HG02884 (cell line): ENCODE results near the gene SENP7.
"Not testable (repeated sequence)": the region's sequence is repeated elsewhere in the genome, so short reads cannot be mapped to it uniquely, and the experiment has no call there.

ENCODE experiments used
- ATAC-seq: cut with Tn5 transposase; IDR thresholded peaks from one replicate; pipeline ENCODE4 v1.9.1; 2021; ENCODE audit warnings: mild to moderate bottlenecking, moderate library complexity; ENCODE audit not compliant: unreplicated experiment

SENP7 gene

GRCh38 chr3:101527441-101527840, 14.4 kb upstream of the SENP7 start:
- ATAC-seq, result no peak

DNA sequence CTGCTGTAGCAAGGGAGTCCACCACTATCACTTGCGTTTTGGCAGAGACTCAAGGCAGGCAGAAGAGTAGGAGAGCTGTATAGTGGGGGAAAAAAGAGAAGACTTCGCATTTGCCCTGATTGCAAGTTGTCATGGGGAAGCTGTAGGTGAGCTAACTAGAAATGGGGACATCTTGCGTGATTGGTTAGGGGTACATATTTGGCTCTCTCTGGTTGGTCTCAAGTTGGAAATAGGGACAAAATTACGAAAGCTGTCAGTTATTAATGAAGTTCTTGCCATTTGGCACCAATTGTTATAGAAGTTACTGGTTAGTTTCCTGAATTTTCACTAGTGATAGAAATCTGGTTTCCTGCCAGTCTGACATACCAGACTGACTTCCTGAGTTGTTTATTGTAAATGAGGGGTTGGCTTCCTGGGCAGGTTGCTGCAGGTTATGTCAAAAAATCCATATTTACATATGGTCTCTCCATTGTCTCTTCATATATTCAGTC, 8.2 kb upstream of the SENP7 start:
- no peak for ATAC-seq

DNA sequence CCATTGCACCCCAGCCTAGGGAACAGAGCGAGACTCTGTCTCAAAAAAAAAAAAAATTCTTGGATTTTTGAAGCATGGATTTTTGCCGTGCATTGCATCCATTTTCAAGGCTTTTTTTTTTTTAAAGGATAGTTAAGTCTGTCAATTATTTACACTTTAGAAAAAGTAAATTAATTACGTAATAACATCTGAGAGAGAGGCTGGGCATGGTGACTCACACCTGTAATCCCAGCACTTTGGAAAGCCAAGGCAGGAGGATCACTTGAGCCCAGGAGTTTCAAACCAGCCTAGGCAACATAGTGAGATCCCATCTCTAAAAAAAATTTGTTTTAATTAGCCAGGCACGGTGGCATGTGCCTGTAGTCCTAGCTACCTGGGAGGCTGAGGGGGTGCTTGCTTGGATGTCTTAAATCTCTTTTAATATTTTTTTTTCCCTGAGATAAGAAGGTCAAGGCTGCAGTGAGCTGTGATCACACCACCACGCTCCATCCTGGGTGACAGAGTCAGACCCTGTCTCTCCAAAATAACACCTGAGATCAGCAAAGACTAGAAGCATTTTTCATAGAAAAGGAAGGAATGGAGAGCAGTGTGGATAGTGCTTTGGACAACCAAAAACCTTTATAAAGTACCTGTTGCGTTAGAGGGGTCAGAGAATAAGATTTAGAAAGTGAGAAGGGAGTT, 6.8 kb upstream of the SENP7 start:
- no peak for ATAC-seq

GRCh38 chr3:101518421-101518871, 5.4 kb upstream of the SENP7 start:
- peak; percentile 97 for ATAC-seq

DNA sequence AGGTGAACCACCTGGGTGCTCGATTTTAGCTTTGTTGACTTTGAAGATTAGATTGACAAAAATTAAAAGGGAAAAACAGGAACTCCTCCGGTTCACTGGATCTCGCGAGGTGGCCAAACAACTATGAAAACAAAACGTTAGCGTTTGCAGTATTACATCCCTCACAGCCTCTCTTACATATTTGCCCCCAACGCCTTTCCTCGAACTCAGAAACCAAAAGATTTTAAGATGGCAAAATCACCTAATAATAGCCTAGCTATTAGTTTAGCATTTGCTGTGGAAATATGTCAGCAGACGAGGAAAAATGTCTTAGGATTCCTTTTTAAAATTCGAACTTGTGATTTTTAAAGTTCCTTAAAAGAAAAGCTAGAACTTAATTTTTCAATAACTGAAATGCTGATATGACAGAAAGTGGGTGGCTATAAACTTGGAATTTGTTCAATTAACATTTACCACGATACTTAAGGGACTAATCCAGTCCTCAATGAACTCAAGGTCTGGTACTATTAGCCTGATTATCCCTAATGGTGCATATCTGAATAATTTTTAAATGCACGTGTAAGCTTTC, 491 bp upstream of the SENP7 start:
- ATAC-seq, result peak; percentile 32

DNA sequence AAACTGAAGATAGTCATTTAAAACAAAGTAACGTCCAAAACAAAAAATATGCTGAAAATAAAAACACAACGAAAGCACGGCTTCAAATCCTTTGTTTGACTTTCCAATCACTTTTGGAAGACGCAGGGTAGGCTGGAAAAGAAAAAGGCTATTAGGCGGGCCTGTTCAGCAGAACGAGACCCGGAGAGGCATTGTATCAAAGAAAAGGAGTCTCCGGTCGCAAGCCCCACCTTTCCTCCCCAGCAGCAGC, 691 bp downstream of the SENP7 start:
- peak; percentile 44 for ATAC-seq

GRCh38 chr3:101509811-101510210, 3.2 kb downstream of the SENP7 start:
- no peak for ATAC-seq

DNA sequence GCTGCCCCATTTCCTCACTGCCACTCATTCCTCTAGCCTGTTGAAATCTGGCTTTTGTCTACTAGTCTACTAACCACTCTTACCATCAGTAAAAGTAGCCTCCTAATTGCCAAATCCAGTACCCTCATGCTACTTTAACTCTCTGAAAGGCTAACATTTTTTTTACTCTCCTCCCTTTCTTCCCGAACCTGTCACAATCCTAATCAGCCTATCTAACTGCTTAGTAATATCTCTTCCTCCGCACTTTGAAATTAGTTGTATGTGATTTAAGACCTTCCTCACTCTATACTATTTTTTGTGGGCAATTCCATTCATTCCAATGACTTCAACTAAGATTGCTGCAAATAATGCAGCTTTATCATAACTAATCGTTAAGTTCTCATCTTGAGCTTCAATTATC, 3.7 kb downstream of the SENP7 start:
- no peak for ATAC-seq

GRCh38 chr3:101501783-101502182, 11.2 kb downstream of the SENP7 start:
- no peak for ATAC-seq

GRCh38 chr3:101500208-101500607, 12.8 kb downstream of the SENP7 start:
- ATAC-seq, result no peak

- ATAC-seq, result no peak
Observed at GRCh38 chr3:101497803-101498202, 15.2 kb downstream of the SENP7 start.

GRCh38 chr3:101495552-101495951, 17.5 kb downstream of the SENP7 start:
- no peak for ATAC-seq

- ATAC-seq, result no peak
Observed at GRCh38 chr3:101484805-101485620, 28.0 kb downstream of the SENP7 start.

GRCh38 chr3:101478980-101479379, 34.0 kb downstream of the SENP7 start:
- ATAC-seq, result no peak

DNA sequence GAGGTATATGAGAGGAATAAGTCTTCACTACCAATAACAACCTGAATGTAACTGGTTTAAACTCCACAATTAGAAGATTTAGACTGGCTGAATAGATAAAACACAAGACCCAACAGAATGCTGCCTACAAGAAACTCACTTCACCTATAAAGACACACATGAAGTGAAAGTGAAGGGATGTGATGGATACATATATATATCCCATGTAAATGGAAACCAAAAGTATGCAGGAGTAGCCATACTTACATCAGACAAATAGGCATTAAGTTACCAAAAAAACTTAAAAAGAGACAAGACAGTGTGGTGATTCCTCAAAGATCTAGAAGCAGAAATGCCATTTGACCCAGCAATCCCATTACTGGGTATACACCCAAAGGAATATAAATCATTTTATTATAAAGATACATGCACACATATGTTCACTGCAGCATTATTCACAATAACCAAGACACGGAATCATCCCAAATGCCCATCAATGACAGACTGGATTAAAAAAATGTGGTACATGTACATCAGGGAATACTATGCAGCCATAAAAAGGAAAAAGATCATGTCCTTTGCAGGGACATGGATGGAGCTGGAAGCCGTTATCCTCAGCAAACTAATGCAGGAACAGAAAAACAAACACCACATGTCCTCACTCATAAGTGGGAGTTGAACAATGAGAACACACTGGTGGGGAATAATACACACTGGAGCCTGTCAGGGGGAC, 38.0 kb downstream of the SENP7 start:
- ATAC-seq, result not testable (repeated sequence)

- ATAC-seq, result not testable (repeated sequence)
Observed at GRCh38 chr3:101468676-101469075, 44.3 kb downstream of the SENP7 start.

DNA sequence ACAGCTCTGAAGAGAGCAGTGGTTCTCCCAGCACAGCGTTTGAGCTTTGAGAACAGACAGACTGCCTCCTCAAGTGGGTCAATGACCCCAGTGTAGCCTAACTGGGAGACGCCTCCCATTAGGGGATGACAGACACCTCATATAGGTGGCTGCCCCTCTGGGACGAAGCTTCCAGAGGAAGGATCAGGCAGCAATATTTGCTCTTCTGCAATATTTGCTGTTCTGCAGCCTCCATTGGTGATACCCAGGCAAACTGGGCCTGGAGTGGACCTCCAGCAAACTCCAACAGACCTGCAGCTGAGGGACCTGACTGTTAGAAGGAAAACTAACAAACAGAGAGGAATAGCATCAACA, 45.7 kb downstream of the SENP7 start:
- ATAC-seq, result not testable (repeated sequence)

- no peak for ATAC-seq
Observed at GRCh38 chr3:101466465-101467309, 46.3 kb downstream of the SENP7 start.

DNA sequence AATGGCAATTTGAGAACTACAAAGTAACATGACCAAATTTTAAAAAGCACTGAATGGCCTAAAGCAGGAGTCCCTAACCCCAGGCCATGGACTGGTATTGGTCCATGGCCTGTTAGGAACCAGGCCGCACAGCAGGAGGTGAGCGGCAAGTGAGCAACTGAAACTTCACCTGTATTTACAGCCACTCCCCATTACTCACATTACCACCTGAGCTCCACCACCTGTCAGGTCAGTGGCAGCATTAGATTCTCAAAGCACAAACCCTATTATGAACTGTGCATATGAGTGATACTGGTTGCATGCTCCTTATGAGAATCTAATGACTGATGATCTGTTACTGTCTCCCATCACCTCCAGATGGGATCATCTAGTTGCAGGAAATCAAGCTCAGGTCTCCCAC, 48.8 kb downstream of the SENP7 start:
- ATAC-seq, result no peak

DNA sequence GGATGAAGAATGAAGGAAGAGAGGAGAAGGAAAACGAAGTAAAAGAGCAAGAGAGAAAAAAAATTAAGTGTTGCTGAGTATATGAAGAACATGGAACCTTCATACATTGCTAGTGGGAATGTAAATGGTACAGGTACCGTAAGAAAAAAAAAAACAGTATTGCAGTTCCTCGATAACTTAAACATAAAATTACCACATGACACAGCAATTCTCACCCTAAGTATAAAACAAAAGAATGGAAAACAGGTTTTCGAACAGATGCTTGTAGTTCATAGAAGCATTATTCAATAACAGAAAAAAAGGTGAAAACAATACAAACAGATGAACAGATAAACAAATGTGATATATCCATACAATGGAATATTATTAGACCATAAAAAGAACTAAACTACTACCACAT, 51.6 kb downstream of the SENP7 start:
- no peak for ATAC-seq

- no peak for ATAC-seq
Observed at GRCh38 chr3:101458387-101458786, 54.6 kb downstream of the SENP7 start.
